Measurements from ENCODE around the gene ADGRB2.

DNA sequence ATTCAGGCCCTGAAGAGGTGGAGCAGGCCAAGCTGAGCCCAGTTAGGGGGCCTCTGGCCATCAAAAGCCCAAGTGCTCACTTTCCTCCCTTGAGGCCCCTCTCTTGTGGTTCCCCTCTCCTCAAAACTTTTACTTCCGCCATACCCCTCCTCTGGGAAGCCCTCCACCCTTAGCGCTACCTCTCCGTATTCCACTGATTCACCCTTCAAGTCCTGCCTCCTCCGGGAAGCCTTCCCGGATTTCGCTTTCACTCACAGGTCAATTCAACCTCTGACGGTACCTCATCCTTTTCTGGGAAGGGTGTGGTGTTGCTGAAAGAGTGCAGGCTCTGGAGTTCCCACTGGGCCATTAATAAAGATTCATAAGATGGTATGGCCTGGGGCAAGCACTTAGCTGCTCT is 32.6 kb upstream of the ADGRB2 start:
- TF ChIP-seq ZNF792 (tag by site-specific recombination; IDR thresholded peaks at IDR 0.05) (no peak), TCF7L2 (IDR thresholded peaks at IDR 0.05; ENCODE audit: borderline replicate concordance, low read depth, low read length) (no peak), KLF10 (tag by site-specific recombination; IDR thresholded peaks at IDR 0.05) (no peak), YY1 (tag by site-specific recombination; IDR thresholded peaks at IDR 0.05) (no peak), SETDB1 (IDR thresholded peaks at IDR 0.05; ENCODE audit: insufficient read length, low read length) (no peak), ZSCAN30 (tag by site-specific recombination; IDR thresholded peaks at IDR 0.05) (no peak)
- TF ChIP-seq, protein P1, sequence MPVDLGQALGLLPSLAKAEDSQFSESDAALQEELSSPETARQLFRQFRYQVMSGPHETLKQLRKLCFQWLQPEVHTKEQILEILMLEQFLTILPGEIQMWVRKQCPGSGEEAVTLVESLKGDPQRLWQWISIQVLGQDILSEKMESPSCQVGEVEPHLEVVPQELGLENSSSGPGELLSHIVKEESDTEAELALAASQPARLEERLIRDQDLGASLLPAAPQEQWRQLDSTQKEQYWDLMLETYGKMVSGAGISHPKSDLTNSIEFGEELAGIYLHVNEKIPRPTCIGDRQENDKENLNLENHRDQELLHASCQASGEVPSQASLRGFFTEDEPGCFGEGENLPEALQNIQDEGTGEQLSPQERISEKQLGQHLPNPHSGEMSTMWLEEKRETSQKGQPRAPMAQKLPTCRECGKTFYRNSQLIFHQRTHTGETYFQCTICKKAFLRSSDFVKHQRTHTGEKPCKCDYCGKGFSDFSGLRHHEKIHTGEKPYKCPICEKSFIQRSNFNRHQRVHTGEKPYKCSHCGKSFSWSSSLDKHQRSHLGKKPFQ (tag by site-specific recombination; IDR thresholded peaks at IDR 0.05) = no peak
- TF ChIP-seq, protein P2, sequence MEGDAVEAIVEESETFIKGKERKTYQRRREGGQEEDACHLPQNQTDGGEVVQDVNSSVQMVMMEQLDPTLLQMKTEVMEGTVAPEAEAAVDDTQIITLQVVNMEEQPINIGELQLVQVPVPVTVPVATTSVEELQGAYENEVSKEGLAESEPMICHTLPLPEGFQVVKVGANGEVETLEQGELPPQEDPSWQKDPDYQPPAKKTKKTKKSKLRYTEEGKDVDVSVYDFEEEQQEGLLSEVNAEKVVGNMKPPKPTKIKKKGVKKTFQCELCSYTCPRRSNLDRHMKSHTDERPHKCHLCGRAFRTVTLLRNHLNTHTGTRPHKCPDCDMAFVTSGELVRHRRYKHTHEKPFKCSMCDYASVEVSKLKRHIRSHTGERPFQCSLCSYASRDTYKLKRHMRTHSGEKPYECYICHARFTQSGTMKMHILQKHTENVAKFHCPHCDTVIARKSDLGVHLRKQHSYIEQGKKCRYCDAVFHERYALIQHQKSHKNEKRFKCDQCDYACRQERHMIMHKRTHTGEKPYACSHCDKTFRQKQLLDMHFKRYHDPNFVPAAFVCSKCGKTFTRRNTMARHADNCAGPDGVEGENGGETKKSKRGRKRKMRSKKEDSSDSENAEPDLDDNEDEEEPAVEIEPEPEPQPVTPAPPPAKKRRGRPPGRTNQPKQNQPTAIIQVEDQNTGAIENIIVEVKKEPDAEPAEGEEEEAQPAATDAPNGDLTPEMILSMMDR (tag by site-specific recombination; IDR thresholded peaks at IDR 0.05) = no peak
- TF ChIP-seq, protein P3, sequence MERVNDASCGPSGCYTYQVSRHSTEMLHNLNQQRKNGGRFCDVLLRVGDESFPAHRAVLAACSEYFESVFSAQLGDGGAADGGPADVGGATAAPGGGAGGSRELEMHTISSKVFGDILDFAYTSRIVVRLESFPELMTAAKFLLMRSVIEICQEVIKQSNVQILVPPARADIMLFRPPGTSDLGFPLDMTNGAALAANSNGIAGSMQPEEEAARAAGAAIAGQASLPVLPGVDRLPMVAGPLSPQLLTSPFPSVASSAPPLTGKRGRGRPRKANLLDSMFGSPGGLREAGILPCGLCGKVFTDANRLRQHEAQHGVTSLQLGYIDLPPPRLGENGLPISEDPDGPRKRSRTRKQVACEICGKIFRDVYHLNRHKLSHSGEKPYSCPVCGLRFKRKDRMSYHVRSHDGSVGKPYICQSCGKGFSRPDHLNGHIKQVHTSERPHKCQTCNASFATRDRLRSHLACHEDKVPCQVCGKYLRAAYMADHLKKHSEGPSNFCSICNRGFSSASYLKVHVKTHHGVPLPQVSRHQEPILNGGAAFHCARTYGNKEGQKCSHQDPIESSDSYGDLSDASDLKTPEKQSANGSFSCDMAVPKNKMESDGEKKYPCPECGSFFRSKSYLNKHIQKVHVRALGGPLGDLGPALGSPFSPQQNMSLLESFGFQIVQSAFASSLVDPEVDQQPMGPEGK (tag by site-specific recombination; IDR thresholded peaks at IDR 0.05) = no peak
- TF ChIP-seq, protein P4, sequence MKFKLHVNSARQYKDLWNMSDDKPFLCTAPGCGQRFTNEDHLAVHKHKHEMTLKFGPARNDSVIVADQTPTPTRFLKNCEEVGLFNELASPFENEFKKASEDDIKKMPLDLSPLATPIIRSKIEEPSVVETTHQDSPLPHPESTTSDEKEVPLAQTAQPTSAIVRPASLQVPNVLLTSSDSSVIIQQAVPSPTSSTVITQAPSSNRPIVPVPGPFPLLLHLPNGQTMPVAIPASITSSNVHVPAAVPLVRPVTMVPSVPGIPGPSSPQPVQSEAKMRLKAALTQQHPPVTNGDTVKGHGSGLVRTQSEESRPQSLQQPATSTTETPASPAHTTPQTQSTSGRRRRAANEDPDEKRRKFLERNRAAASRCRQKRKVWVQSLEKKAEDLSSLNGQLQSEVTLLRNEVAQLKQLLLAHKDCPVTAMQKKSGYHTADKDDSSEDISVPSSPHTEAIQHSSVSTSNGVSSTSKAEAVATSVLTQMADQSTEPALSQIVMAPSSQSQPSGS (tag by site-specific recombination; IDR thresholded peaks at IDR 0.05; ENCODE audit: low read depth) = no peak
